GM12872 (cell line): ENCODE data around the gene CES4A.

Experiments used
- CTCF ChIP-seq: IDR thresholded peaks from 3 replicates; pipeline ENCODE4 v1.5.1; 2011; ENCODE audit warnings: low read depth, mild to moderate bottlenecking, low read length, moderate library complexity; ENCODE audit not compliant: insufficient read depth

CES4A gene

DNA sequence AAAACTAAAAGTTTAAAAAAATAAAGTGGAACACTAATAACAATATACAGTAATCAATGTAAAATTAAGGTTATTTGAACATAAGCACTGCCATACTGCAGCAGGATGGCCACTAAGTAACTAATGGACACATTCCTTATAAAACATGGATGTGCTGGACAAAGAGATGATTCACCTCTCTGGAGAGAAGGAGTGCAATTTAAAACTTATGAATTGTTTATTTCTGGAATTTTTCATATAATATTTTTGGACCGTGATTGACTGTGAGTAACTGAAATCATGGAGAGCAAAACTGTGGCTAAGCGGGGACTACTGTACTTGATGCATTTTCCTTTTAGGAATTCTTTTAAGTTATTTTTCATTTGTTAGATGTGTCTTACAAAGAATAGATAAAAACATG, 62.4 kb downstream of the CES4A start:
- no peak for TF ChIP-seq CTCF

GRCh38 chr16:67052399-67052798, 64.0 kb downstream of the CES4A start:
- TF ChIP-seq CTCF = no peak

DNA sequence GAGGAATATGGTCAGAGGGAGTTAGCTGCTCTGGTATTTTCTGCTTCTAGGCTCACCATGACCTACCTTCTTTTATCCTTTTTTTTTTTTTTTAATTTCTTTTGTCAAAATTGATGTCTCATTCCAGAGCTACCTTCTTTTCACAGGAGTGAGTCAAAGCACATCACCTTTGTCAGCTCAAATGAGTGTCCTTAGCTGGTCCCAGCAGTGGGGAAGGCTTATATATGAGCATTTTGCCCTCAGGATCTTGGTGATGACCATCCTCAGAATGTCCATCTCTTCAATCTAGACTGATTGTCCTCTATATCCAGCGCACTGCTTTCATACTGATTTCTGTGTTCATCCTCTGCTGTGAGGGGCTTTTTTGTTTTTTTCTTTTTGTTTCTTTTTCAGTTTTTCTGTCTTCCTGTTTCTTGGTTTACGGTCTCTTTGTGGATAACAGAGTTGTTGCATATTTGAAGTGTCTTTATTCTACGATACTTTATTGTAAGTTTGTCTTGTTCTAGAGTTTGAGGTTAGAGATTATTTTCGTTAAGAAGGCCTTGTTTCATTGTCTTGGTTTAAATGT, 65.5 kb downstream of the CES4A start:
- no peak for TF ChIP-seq CTCF

- TF ChIP-seq CTCF = no peak
Observed at GRCh38 chr16:67054901-67055300, 66.5 kb downstream of the CES4A start.

DNA sequence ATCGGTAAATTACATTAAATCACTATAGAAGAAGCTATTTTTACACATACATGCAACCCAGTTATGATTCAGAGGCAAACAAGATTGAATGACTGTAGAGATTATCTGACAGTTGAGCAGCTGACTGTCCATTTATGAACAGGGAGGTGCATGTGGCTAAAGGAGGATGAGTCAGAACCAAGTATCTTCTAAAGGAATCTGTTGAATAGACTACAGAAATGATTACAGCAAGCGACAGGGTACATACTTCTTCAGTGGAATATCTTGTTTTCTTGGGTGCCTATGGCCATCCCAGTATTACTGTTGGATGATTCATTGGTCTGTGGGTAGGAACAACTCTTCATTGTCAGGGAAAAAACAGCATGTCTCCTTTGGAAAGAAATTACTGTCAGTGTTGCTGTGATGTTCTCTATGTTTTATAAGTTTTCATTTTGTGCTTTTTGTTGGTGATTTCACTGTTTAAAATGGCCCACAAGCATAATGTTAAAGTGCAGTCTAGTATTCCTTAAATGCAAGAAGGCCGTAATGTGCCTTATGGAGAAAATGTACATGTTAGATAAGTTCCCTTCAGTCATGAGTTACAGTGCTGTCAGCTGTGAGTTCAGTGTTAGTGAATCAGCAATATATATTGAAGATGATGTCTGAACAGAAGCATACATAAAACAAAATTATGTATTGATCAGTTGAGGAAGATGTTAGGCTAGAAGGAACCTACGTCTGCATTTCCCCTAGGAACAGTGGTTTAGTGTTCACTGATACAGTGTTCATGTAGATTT, 67.5 kb downstream of the CES4A start:
- no peak for TF ChIP-seq CTCF
